ENCODE data around the gene TMPO.
"Not testable (repeated sequence)": the region's sequence is repeated elsewhere in the genome, so short reads cannot be mapped to it uniquely, and the experiment has no call there.

The TMPO gene

DNA sequence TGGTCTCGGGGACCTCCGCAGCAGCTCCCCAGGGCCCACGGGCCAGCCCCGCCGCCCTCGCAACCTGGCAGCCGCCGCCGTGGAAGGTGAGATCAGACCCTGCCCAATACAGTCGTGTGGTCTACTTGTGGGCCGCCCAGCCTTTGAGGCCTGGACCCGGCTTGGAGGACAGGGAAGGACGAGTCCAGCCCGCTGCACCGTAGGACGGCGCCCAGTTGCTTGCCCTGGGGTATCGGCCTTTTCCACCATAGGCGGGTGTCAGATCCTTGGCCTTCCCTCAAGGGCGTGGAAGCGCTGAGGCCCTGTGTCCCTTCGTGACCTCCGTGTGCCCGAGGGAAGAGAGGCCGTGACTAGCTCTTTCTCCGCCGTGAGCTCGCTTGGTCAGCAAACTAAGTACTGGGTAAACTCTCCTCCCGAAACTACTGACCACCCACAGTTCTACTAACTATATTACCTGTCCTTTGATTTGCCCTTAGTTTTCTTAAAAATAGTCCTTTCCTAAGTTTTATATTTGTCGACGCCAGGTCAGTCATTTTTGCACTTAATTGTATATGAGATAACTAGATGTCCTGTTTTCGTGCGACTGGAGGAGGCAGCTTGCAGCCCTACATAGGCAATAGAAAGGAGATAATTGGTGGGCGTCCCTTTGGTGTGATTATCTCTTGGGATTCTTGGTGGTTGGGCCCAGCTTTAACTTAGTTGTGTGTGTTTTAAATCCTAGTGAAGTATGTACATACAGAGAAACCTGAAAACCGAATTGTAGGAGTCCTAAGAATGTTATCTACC is 78.9 kb downstream of the TMPO start:
- ChIA-PET CTCF (interaction anchor here (1.1 to 2.1 kb wide), 2 partner anchors 22 to 27 kb away, joined by 6 to 12 read pairs; no protein-coding TSS in a partner anchor), POLR2A (interaction anchor here (0.6 to 3.4 kb wide), 8 partner anchors 10 to 148 kb away, joined by 3 to 31 read pairs (median 6); partner anchors contain the start of genes APAF1 and IKBIP)
- DNase-seq (ENCODE audit: extremely low spot score) = no peak
- TF ChIP-seq ARNT (IDR thresholded peaks at IDR 0.05) (no peak), NFRKB (IDR thresholded peaks at IDR 0.05) (no peak), PKNOX1 (IDR thresholded peaks at IDR 0.05) (no peak), L3MBTL2 (conservative IDR thresholded peaks at IDR 0.05) (no peak), BHLHE40 (IDR thresholded peaks at IDR 0.05; ENCODE audit: borderline replicate concordance) (no peak), CTBP1 (IDR thresholded peaks at IDR 0.05; ENCODE audit: borderline replicate concordance) (no peak), FOXA1 (IDR thresholded peaks at IDR 0.05) (no peak), TARDBP (IDR thresholded peaks at IDR 0.05) (no peak), ELF4 (IDR thresholded peaks at IDR 0.05) (no peak), SP1 (IDR thresholded peaks at IDR 0.05) (no peak), LEF1 (IDR thresholded peaks at IDR 0.05; ENCODE audit: borderline replicate concordance) (no peak), FOXM1 (IDR thresholded peaks at IDR 0.05; ENCODE audit: borderline replicate concordance) (no peak)

DNA sequence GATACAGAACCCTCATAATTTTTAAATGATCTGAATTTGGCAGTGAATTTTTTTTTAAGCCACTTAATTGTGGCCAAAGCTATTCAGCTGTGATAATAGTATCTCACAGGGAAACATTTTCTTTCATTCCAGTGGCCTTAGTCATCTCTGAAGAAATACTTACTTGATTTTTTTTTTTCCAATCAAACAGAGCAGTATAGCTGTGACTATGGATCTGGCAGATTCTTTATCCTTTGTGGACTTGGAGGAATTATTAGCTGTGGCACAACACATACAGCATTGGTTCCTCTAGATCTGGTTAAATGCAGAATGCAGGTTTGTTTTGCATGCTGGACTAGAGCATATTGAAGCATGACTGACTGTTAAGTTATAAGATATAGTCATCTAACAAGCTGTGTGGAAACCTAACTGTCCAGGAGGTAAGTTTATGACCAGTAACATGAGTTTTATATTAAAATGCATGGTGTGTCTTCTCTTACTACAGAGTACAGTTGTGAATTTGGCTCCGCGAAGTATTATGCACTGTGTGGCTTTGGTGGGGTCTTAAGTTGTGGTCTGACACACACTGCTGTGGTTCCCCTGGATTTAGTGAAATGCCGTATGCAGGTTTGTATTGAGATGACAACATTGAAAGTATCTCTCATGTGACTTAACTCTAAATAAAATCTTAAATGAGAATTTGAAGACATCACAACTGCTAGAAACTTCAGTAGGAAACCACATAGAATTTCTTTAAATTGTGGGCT is 80.0 kb downstream of the TMPO start:
- TF ChIP-seq HDGF (IDR thresholded peaks at IDR 0.05; ENCODE audit: borderline replicate concordance) (no peak), FOXA1 (IDR thresholded peaks at IDR 0.05) (no peak), ELF4 (IDR thresholded peaks at IDR 0.05) (no peak), BHLHE40 (IDR thresholded peaks at IDR 0.05; ENCODE audit: borderline replicate concordance) (no peak), ZNF384 (IDR thresholded peaks at IDR 0.05) (no peak), FOXM1 (IDR thresholded peaks at IDR 0.05; ENCODE audit: borderline replicate concordance) (no peak), L3MBTL2 (conservative IDR thresholded peaks at IDR 0.05) (no peak), NFRKB (IDR thresholded peaks at IDR 0.05) (no peak), SUZ12 (IDR thresholded peaks at IDR 0.05) (no peak)
- DNase-seq (ENCODE audit: extremely low spot score) = no peak
- ChIA-PET CTCF (interaction anchor here (0.9 to 2.1 kb wide), 2 partner anchors 28 kb away, joined by 4 to 12 read pairs; no protein-coding TSS in a partner anchor), POLR2A (interaction anchor here (2.5 to 3.4 kb wide), 2 partner anchors 9 to 49 kb away, joined by 23 to 31 read pairs; partner anchors contain the start of genes APAF1 and IKBIP)

GRCh38 chr12:98597313-98597712 is 81.9 kb downstream of the TMPO start:
- POLR2A ChIA-PET; DNase-seq (ENCODE audit: extremely low spot score); CTCF ChIA-PET: not testable (repeated sequence)
